C4-2B (cell line): ENCODE results near the gene ZNF213.

Source experiments
- ZFX ChIP-seq: fragments of 450-650 bp; IDR thresholded peaks from 2 replicates; pipeline ENCODE4 v1.6.1; 2017
- TF ChIP-seq, protein P1 (sequence below): fragments of 450-650 bp; conservative IDR thresholded peaks from 2 replicates; pipeline ENCODE4 v1.5.1; 2017; ENCODE audit warnings: mild to moderate bottlenecking

DNA sequence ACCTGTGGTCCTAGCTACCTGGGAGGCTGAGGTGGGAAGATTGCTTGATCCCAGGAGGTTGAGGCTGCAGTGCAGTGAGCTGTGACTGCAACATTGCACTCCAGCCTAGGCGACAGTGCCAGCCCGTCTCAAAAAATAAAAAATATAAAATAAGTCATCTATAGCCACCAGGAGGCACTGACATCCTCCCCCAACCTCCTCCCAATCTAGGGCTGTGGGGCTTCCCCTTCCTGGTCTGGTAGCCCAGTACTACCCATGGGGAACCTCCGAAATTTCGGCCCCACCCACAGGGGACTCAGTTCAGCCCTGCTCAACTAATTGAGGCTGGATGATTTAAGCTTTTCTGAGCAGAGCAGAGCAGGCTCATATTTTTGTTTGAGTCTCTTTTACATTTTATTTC is 39.0 kb upstream of the ZNF213 start:
- TF ChIP-seq, protein P1, sequence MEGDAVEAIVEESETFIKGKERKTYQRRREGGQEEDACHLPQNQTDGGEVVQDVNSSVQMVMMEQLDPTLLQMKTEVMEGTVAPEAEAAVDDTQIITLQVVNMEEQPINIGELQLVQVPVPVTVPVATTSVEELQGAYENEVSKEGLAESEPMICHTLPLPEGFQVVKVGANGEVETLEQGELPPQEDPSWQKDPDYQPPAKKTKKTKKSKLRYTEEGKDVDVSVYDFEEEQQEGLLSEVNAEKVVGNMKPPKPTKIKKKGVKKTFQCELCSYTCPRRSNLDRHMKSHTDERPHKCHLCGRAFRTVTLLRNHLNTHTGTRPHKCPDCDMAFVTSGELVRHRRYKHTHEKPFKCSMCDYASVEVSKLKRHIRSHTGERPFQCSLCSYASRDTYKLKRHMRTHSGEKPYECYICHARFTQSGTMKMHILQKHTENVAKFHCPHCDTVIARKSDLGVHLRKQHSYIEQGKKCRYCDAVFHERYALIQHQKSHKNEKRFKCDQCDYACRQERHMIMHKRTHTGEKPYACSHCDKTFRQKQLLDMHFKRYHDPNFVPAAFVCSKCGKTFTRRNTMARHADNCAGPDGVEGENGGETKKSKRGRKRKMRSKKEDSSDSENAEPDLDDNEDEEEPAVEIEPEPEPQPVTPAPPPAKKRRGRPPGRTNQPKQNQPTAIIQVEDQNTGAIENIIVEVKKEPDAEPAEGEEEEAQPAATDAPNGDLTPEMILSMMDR = peak; percentile 28
- no peak for TF ChIP-seq ZFX
